NCI-H82 treated with DMSO at 0.1 percent for 48 hours (cell line): ENCODE results near the gene NFKBIZ.
"Not testable (repeated sequence)": the region's sequence is repeated elsewhere in the genome, so short reads cannot be mapped to it uniquely, and the experiment has no call there.

Source experiments
- DNase-seq: peaks from one replicate; lab custom pipeline; 2025; ENCODE audit not compliant: unreplicated experiment; lab: John Stamatoyannopoulos, UW

The NFKBIZ gene

GRCh38 chr3:101868534-101869464 is 19.5 kb downstream of the NFKBIZ start:
- no peak for DNase-seq

- DNase-seq: no peak
These were observed 20.8 kb downstream of the NFKBIZ start for GRCh38 chr3:101870138-101870537.

GRCh38 chr3:101873619-101874018 is 24.3 kb downstream of the NFKBIZ start:
- DNase-seq: no peak

GRCh38 chr3:101876142-101876541 is 26.8 kb downstream of the NFKBIZ start:
- DNase-seq: no peak

- no peak for DNase-seq
These were observed 29.3 kb downstream of the NFKBIZ start for GRCh38 chr3:101878589-101878988.

- DNase-seq: no peak
These were observed 29.8 kb downstream of the NFKBIZ start for GRCh38 chr3:101879102-101879501.

- DNase-seq: no peak
These were observed 30.4 kb downstream of the NFKBIZ start for GRCh38 chr3:101879623-101880284.

GRCh38 chr3:101884776-101885175 is 35.5 kb downstream of the NFKBIZ start:
- no peak for DNase-seq

- not testable (repeated sequence) for DNase-seq
These were observed 36.3 kb downstream of the NFKBIZ start for GRCh38 chr3:101885584-101885983.

GRCh38 chr3:101886626-101887025 is 37.3 kb downstream of the NFKBIZ start:
- DNase-seq: no peak

- DNase-seq: no peak
These were observed 39.3 kb downstream of the NFKBIZ start for GRCh38 chr3:101888653-101889052.

- DNase-seq: no peak
These were observed 41.4 kb downstream of the NFKBIZ start for GRCh38 chr3:101890716-101891115.

GRCh38 chr3:101892648-101893047 is 43.3 kb downstream of the NFKBIZ start:
- DNase-seq: no peak

- no peak for DNase-seq
These were observed 46.9 kb downstream of the NFKBIZ start for GRCh38 chr3:101896083-101896757.

GRCh38 chr3:101897013-101897412 is 47.7 kb downstream of the NFKBIZ start:
- DNase-seq: no peak

GRCh38 chr3:101898039-101898438 is 48.7 kb downstream of the NFKBIZ start:
- DNase-seq: no peak

GRCh38 chr3:101898752-101899169 is 49.4 kb downstream of the NFKBIZ start:
- no peak for DNase-seq

- DNase-seq: no peak
These were observed 51.0 kb downstream of the NFKBIZ start for GRCh38 chr3:101900316-101900715.

GRCh38 chr3:101900736-101901135 is 51.4 kb downstream of the NFKBIZ start:
- no peak for DNase-seq

GRCh38 chr3:101902041-101902440 is 52.7 kb downstream of the NFKBIZ start:
- no peak for DNase-seq

- no peak for DNase-seq
These were observed 54.1 kb downstream of the NFKBIZ start for GRCh38 chr3:101903451-101903871.

- DNase-seq: not testable (repeated sequence)
These were observed 56.3 kb downstream of the NFKBIZ start for GRCh38 chr3:101905573-101905972.
